HG02571 (cell line): ENCODE results near the gene PFN1.
"Not testable (repeated sequence)": the region's sequence is repeated elsewhere in the genome, so short reads cannot be mapped to it uniquely, and the experiment has no call there.

Experiments
- ATAC-seq: cut with Tn5 transposase; IDR thresholded peaks from one replicate; pipeline ENCODE4 v1.9.1; 2021; ENCODE audit warnings: mild to moderate bottlenecking, moderate library complexity; ENCODE audit not compliant: unreplicated experiment

Gene PFN1

DNA sequence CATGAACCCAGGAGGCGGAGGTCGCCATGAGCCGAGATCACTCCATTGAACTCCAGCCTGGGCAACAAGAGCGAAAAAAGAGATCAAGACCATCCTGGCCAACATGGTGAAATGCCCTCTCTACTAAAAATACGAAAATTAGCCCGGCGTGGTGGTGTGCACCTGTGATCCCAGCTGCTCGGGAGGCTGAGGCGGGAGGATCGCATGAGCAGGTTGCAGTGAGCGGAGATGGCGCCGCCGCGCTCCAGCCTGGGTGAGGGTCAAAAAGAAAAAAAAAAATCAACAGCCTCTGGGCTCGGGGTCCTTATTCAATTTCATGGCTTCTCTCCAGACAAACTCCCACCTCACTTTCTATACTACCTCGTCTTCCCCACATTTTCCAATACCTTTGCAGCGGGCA lies 19.4 kb downstream of the PFN1 start:
- ATAC-seq = no peak

DNA sequence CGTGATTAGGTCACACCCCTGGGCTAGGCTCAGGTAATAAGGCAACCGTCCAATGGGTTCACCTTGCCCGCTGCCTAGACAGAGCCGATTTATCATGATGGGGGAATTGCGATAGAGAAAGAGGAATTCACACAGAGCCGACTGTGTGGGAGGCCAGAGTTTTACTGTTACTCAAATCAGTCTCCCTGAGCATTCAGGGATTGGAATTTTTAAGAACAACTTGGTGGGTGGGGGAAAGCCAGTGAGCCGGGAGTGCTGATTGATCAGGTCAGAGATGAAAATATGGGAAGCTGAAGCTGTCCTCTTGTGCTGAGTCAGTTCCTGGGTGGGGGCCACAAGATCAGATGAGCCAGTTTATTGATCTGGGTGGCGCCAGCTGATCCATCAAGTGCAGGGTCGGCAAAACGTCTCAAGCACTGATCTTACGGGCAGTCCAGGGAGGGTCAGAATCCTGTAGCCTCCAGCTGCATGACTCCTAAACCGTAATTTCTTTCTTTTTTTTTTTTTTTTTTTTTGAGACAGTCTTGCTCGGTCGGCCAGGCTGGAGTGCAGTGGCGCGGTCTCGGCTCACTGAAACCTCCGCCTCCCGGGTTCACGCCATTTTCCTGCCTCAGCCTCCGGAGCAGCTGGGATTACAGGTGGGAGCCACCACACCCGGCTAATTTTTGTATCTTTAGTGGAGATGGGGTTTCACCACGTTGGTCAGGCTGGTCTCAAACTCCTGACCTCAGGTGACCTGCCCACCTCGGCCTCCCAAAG lies 21.6 kb downstream of the PFN1 start:
- ATAC-seq = not testable (repeated sequence)

DNA sequence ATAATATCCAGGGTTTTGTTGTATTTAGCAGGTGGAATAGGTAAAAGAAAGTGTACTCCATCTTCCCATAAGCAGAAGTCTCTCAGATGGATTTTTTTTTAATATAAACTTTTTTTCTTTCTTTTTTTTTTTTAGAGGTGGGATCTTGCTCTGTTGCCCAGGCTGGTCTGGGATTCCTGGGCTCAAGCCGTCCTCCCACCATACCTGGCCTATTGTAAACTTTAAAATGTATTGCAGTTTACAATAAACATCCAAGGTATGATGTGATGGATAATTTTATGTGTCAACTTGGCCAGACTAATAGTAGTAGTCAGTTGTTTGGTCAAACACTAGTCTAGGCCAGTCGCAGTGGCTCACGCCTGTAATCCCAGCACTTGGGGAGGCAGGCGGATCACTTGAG lies 27.0 kb downstream of the PFN1 start:
- ATAC-seq = no peak

DNA sequence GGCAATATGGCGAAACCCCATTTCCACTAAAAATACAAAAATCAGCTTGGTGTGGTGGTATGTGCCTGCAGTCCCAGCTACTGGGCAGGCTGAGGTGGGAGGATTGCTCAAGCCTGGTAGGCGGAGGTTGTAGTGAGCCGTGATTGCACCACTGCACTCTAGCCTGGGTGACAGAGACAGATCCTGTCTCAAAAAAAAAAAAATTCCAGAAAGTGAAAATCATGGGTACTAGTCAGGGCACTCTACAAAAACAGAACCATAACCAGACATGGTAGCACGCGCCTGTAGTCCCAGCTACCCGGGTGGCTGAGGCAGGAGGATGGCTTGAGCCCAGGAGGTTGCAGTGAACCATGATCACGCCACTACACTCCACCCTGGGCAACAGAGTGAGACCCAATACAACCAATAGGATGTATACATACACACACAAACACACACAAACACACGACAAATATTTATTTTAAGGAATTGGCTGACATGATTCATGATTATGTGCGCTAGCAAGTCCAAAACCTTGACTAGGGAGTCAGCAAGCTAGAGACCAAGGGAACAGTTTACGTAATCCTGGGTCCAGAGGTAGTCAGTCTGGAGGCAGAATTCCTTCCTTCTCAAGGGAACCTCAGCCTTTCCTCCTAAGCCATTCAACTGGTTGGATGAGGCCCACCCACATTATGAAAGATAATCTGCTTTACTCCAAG lies 27.8 kb downstream of the PFN1 start:
- no peak for ATAC-seq

DNA sequence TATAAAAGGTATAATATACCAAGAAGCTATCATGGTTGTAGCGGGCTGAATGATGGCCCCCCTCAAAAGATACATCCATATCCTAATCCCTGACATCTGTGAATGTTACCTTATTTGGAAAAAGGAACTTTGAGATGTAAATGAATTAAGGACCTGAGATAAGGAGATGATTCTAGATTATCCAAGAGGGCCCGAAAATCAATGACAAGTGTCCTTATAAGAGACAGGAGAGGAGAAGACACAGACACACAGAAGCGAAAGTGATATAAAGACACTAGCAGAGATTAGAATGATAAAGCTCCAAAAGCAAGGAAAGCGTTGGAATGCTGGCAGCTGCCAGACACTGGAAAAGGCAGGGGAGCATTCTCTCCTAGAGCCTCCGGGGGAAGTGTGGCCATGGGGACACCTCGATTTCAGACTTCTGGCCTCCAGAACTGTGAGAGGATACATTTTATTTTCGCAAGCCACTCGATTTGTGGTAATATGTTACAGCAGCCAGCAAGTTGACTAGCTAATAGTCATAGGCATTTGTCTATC lies 28.8 kb downstream of the PFN1 start:
- no peak for ATAC-seq

DNA sequence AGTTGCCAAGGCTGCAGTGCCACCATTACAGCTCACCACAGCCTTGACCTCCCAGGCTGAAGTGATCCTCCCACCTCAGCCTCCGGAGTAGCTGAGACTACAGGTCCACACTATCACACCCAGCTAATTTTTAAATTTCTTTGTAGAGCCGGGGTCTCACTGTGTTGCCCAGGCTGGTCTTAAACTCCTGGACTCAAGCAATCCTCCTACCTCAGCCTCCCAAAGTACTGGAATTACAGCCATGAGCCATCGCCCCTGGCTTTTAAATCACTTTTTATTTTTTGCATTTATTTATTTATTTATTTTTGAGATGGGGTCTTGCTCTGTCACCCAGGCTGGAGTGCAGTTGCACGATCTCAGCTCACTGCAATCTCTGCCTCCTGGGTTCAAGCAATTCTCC lies 33.8 kb downstream of the PFN1 start:
- ATAC-seq = not testable (repeated sequence)

DNA sequence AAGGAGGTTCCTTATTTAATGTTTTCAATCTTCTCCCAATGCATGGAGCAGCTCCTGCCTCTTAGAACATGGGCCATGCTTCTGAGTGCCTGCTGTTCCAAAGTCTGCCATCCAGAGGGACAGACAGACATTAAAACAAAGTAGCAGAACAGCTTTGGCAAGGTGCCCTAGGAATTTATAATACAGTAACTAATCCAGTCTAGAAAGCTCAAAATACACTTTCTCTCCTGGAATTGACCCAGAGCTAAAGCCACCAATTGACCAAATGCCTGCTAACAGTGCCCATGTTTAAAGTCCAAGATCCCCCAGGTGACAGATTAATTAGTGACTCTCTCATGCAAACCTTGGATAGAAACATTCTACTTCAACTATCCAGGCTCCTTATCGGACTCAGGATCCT lies 34.3 kb downstream of the PFN1 start:
- ATAC-seq = no peak

DNA sequence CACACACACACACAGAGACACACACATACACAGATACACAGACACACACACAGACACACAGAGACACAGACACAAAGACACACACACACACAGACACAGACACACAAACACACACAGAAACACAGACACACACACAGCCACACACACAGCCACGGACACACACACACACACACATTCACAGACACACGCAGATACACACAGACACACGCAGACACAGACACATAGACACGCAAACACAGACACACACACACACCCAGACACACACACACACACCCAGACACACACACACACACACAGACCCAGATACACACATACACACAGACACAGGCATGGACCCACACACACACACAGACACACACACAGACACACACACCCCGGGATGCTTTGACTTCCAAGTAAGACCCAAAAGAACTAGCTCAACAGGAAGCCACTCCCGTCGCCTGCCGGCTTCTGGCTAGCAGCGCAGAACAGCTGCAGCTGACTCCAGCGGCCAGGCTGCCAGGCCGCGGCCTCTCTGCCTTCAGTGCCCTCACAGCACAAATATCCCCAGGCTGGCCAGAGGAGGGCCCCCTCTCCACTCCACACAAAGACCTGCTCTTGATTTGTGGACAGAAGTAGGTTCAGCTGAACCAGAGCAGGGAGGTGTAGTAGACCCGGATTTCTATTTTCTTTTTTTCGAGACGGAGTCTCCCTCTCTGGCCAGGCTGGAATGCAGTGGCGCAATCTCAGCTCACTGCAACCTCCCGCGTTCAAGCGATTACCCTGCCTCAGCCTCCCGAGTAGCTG lies 39.4 kb downstream of the PFN1 start:
- no peak for ATAC-seq

DNA sequence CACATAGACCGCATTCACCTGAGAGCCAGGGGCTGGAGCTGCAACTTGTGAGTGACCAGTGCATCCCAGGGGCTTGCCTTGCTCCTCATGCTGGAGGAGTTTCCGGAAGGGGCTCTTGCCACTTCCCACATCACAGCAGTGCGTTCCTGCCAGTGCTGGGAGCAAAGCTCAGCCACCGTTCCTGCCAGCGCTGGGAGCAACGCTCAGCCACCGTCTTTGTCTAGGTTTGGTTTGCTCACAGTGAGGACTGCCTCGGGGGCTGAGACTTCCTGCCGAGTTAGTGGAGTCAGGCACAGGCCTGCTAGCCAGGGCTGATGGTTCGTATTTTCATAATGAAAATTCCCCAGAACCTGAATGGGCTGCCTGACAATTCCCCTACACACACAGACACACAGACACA lies 40.0 kb downstream of the PFN1 start:
- no peak for ATAC-seq

DNA sequence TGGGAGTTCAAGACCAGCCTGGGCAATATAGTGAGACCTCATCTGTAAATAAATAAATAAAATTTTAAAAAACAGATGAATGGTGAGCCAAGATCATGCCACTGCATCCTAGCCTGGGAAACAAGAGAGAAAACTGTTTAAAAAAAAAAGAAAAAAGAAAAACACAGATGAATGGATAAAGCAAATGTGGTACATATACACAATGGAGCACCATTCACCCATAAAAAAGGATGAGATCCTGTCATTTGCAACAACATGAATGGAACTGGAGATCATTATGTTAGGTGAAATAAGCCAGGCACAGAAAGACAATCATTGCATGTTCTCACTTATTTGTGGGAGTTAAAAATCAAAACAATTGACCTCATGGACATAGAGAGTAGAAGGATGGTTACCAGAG lies 41.7 kb downstream of the PFN1 start:
- not testable (repeated sequence) for ATAC-seq

DNA sequence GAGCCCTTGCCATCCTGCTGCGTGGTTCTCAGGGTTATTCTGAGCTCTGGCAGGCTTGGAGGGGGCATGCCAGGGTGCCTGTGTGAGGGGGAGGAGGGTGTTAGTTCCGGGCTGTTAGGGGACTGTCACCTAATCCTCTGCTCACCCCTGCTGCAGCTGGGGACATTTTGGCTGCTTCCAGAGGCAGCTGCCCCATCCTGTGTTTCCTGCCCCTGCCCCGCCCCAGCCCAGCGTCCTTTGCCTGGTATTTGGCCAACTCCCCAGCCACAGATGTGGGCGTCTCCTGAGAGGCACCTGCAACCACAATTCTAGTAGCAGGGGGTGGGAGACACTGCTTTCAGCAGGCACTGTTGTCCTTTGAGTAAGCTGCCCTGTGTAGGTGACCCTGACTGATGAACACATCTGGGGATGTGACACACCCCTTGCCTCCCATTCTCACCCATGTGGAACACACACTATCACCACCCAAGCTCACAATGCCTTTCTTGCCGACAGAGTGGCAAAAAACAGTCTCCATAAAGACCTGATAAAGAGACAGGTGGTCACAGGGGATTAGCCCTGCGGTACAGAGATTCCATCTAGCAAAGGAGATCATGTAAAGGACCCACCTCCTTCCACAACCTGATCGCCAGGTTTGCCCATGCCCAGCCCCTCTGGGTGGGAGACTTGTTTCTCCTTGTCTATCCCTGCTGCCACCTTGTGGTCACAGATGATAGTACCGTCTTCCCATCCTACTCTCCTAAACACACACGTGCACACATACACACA lies 45.1 kb downstream of the PFN1 start, which contains the start of gene CHRNE:
TSS of gene CHRNE (minus strand) at position 48 of the 768 bp plus-strand sequence. CDS start at position 13, 35 bp downstream.
- no peak for ATAC-seq

DNA sequence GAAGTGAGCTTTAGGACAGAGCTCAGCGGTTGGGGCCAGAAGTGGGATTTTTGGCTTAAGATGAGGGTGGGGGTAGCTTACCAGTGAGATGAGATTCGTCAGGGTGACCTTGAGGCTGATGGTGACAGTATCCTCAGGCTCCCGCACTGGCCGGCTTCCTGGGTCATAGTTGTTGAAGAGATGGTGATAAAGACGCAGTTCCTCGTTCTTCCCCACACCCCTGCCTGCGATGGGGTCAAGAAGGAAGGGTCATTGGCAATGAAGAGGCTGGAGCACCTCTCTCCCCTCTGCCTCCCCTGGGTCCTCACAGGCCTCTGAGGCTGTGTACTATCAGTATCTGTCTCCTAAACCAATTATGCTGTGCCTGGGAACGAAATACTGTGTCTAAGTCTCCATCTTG lies 45.8 kb downstream of the PFN1 start:
- no peak for ATAC-seq

DNA sequence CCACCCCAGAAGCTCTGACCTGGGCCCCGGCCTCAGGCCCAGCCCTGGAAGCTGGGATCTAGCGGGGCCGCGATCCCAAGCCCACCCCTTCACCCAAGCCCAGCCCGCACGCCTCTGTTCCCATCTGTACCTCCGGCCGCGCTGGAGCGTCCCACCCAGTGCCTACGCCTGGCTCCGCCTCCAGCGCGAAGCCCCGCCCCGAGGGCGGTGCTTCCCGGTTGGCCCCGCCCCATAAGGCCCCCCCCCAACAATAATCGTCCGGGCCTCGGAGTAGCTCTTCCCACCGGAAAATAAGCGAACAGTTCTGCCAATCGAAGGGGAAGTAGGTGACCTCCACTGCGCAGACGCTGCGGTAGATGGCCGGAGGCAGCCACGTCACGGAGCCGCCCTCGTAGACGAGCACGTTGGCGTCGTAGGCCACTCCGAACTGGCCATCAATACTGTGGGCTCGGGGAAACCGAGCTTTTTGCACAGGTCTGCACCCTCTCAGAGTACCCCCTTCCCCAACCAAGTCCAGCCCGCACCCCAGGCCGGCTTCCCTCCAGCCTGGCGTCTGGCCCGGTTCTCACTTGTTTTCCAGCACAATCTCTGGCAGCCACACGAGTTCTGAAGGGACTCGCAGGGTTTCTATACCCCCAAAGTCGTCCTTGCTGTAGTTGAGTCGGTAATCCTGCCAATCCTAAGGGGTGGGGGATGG lies 46.5 kb downstream of the PFN1 start:
- ATAC-seq = no peak

DNA sequence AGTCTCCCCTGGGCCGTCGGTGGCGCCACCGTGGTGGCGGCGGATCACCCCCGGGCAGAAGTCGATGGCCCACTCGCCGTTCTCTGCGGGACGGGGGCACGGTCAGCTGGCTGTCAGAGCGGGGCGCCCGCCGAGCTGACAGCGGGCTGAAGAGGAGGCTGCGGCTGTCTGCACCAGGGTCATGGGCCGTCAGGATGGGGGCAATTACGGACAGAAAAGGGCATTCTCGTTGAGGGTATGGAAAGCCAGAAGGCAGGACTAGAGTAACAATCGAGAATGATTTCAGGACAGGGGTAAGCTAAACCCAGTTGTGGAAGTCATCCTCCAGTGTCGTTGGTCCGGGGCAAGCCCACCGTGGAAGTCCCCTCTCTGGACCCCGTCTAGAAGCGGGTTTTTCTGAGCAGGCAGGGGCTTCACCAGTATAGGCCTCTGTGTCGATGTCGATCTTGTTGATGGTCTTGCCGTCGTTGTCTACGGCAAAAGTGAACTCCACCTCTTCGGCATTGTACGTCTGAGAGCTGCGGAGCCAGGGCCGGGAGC lies 47.2 kb downstream of the PFN1 start:
- no peak for ATAC-seq

DNA sequence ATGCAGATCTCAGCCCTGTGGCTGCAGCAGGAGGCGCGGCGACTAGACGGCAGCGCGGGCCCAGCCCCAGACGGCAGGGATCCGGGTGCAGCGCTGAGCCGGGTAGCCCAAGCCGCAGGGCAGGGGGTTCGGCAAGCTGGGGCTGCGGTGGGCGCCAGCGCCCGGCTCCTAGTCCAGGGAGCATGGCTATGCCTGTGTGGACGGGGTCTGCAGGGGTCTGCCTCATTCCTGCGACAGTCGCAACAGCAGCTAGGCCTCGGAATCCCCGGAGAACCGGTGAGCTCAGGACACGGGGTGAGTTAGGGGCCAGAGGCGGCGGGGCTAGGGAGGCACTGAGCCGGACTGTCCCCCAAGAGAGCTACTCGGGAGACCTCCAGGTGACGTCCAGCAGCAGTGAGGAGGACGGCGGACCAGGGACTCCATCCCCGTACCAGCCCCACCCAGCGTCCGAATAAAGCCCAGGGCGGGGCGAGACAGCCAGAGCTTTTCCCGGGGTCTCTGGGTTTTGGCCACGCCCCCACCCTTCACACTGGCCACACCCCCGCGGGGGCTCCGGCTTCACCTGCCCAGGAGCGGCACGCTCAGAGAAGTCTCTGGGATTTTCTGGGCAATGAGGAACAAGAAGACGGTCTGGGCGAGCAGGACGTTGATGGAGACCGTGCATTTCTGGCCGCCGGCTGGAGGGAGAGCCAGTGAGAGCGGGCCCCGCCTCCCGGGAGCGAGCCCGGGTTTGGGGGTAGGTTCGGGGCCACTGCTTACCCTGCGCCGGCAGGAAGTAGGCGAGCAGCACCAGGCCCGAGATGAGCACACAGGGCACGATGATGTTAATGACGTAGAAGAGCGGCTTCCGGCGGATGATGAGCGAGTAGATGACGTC lies 47.9 kb downstream of the PFN1 start:
- no peak for ATAC-seq

DNA sequence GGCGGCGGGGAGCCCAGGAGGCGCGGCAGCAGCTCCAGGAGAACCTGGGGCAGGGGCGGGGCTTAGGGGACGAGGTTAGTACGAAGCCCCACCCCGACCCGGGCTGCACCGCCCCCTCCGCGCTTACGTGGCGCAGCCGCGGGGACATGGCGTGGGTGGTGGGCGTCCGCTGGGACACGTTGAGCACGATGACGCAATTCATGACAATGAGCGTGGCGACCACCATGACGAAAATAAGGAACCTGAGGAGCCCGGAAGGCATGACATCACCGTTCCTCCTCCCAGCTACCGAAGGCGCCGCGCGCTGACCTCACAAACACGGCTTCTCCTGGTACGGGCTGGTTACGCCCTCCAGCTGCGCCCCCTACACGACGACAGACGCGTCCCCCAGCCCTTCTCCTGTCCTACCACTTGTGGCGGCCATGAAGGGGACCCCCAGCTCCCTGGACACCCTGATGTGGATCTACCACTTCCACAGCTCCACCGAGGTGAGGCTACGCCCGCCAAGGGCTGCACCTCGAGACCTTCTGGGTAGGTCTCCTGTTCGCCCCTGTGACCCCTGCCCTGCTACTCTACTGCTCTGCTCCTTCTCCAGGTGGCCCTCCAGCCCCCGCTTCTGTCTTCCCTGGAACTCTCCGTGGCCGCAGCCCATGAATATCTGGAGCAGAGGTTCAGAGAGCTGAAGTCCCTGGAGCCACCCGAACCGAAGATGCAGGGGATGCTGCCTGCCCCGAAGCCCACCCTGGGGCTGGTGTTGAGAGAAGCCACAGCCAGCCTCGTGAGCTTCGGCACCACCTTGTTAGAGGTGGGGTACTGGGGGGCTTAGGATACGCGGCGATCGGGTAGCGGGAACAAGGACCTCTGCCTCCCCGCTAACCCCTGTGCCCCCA lies 48.7 kb downstream of the PFN1 start, which contains the start of gene C17orf107:
TSS of gene C17orf107 (plus strand) at position 196 of the 890 bp plus-strand sequence. CDS start at position 423, 227 bp downstream.
- ATAC-seq = no peak

DNA sequence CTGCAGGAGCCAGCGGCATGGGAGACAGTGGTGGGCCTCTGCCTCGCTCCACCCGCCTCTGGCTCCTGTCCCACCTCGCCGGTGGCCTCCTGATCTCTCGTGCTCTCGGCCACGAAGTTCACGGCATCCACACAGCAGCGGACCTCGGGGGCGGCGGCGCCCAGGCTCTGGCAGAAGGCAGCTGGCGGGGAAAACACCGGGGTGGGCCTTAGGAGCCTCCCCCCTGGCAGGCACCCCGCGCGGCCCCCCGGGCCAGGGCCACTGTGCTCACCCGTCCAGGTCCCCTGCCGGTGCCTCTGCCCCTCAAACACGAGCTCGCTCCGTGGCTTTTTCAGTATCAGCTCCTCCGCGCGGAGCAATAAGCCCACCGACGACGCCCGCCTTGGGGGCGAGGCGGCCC lies 49.4 kb downstream of the PFN1 start:
- ATAC-seq = no peak

DNA sequence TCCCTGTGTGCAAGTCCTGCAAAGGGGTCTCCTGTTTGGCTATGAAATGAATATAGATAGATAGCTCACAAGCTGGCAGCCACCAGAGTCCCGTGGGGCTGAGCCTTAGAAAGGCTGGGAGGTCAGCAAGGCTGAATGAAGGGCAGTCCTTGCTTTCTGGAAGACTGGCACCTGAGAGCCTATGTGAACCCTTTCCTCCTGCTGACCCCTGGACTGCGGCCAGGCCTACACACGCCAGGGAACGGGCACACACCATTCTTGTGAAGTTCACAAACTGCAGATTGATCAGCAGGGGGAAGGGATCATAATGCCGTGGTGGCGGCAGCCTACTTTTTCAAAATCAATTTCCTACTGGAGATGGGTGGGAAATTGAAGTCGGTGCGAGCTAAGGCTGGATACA lies 50.0 kb downstream of the PFN1 start:
- ATAC-seq = no peak
